Astrocyte (in vitro differentiated cells and primary cell): ENCODE data around the gene HDAC5.

Source experiments
- CTCF ChIP-seq: IDR thresholded peaks from 2 replicates; pipeline ENCODE4 v1.5.1; 2011; ENCODE audit warnings: low read depth, mild to moderate bottlenecking, inconsistent platforms, low read length, moderate library complexity; ENCODE audit not compliant: insufficient read depth
- EZH2 ChIP-seq: IDR thresholded peaks from 2 replicates; pipeline ENCODE4 v1.6.1; 2012; ENCODE audit warnings: mild to moderate bottlenecking, low read length, inconsistent platforms; ENCODE audit not compliant: insufficient read depth

GRCh38 chr17:44076716-44077594, 46.5 kb downstream of the HDAC5 start:
- TF ChIP-seq CTCF (no peak), EZH2 (no peak)
